CD4-positive, alpha-beta T cell treated with Interferon alpha-2 for 1 hour (primary cell): Measurements from ENCODE around the gene FAM89A.
"Not testable (repeated sequence)": the region's sequence is repeated elsewhere in the genome, so short reads cannot be mapped to it uniquely, and the experiment has no call there.

Experiments used
- DNase-seq, 2 donors: peaks; one replicate each; pipeline ENCODE4 v3.0.0-alpha.2; 2020 to 2022

Gene FAM89A

DNA sequence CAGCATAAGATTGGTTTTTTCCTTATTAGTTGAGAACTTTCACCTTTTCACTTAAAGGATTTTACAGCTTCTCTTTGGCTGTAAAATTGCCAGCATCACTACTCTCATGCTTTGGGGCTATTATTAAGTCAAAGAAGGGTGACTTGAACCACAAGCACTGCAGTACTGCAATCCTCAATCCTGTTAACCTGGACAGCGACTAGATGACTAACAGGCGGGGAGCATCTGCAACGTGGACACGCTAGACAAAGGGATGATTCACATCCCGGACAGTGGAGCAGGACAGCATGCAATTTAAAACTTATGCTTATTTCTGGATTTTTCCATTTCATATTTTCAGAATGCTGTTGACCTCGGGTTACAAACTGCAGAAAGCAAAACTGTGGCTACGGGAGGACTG is 53.1 kb downstream of the FAM89A start:
- DNase-seq, result no peak

DNA sequence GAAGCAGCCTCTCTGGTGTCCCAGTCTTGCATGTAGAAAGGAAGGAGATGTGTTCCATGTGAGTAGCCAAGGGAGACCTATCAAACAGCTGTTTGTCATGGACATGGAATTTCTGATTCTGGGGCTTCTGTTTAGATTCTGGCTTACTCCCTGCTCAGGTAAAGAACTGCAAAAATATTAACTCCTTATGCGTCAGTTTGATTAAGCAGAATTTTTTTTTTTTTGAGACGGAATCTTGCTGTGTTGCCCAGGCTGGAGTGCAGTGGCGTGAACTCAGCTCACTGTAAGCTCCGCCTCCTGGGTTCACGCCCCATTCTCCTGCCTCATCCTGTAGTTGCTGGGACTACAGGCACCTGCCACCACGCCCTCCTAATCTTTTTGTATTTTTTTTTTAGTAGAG is 54.3 kb downstream of the FAM89A start:
- DNase-seq, result no peak

DNA sequence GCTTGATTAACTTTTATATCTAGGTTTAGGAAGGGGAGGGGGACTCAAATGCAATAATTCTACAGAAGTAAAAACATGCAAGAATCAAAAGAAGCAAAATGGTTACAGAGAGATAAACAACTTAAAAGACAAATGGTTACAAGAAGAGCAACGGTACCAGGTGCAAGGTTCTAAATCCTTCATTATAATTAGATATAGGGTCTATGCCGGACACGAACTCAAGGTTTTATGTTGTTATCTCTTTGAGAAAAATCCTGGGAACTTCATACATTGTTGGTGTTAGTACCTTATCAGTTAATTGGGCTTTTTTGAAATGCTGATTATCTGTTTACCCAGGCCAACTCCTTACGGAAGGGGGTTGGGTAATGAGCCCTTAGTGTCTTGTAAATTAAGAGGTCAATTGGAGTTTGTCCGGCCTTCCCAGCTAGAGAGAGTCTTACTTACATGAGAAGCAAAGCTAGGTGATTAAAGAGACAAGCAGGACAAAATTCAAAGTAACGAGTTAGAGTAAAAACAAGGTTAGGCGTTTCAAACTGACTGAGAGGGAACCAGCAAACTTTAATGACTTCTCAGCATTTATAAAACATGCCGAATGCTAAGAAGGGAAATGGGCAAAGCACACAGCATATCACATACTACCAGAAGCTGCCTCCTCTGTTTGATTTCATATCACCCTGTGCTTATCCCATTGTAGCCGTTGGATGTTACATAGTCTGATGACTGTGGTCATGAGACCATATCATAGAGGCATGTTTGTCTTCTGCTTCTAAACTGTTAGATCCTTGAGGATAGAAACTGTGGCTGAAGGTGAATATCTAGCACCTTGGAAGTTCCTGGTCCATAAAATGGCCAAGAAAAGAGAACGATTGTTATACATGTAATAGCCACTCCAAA is 55.2 kb downstream of the FAM89A start:
- not testable (repeated sequence) for DNase-seq

DNA sequence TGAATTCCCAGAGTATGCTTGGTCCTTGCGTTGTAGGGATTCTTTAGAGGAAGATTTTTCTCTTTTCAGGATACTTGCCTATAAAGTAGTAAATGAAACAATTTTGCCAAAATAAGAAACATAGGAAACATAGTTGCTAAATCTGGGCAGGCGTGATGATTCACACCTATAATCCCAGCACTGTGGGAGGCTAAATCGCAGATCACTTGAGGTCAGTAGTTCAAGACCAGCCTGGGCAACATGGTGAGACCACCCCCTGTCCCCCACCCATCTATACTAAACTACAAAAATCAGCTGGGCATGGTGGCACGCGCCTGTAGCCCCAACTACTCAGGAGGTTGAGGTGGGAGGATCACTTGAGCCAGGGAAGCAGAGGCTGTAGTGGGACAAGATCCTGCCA is 56.2 kb downstream of the FAM89A start:
- no peak for DNase-seq

DNA sequence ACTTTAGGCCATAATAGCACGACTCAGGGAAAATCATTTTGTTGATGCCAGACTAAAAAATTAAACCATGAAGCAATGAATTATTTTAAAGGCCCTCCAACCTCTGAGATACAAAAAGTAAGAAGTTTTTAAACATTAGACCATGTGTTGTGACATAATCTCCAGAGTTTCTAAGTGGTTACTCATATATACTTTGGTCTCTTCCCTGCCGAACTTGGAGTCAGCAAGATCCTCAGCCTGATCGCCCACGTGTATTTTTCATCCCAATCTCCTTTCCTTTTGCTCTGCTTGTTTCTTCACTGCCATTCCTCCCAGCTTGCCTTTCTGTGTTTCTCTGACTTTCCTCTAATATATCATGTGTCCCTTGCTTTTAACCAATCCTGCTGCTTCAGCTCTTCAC is 57.4 kb downstream of the FAM89A start:
- DNase-seq, result no peak

DNA sequence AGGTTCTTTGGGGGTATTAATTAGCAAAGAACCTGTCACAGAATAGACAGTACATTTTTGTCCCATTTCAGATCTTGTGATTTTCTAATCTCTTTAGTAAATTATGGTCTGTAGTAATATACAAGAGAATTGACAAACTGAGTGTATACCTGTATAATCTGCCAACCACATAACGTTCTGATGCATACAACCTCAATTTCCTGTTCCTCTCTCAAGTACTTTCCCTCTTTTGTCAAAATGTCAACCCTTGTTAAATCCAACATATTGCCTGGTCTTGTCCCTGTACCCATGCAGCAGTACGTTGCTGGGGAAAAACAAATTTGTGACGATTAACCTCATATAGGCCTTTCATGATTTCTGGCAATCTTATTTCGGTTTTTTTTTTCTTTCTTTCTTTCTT is 60.1 kb downstream of the FAM89A start:
- peak in 1 of 2 donors; percentile 27 for DNase-seq

DNA sequence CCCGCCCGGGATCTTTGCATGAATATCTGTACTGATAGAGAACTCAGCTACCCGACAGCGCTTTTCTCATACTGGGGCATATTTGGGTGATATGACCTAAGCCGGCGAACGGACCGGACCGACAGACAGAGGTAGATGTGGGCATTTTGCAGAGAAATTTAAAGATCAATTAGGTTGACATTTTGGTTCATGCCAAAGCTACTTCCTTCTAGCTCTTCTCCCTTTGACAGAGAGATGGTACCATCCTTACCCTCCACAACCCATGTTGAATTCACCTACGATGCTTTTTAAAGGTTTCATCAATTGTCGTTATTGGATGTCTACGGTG is 60.7 kb downstream of the FAM89A start:
- DNase-seq, result no peak

DNA sequence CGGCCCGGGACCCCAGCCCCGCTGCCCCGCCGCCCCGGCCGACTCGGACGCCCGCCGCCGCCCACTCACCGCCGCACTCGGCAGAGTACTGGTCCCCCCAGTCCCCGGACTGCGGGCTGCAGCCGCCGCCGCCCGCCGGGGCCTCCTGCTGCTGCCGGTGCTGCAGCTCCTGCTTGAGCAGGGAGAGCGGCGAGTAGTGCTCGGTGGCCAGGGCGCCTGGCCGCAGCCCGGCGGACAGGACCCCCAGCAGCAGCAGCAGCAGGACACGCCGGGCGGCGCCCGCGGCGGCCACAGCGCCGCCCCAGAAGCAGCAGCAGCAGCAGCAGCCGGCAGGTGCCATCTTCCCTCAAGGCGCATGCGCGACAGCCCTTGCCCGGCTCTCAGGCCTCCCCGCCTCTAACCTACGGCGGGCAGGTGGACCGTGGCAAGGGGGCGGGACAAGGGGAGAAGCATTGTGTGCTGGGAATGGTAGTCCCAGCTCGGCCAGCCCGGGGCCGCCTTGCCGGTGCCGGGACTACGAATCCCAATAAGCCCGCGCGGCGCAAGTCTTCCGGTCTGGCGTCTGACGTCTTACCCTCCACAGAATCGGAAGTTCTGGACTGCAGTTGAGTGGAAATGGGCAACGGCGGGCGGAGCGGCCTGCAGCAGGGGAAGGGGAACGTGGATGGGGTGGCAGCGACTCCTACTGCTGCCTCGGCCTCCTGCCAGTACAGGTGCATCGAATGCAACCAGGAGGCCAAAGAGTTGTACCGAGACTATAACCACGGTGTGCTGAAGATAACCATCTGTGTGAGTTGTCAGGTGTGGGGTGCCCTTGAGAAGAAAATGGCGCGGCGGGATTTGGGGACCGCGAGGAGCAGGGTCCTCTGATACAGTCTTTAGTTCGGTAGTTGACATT is 61.3 kb downstream of the FAM89A start, which contains the start of the genes ARV1 and TTC13:
TSS of gene ARV1 (plus strand) at position 604 of the 898 bp plus-strand sequence. CDS start at position 616, 12 bp downstream.
TSS of gene TTC13 (minus strand) at position 371 of the 898 bp plus-strand sequence. CDS start at position 340, 31 bp downstream.
- peak; percentile 98 to 99 for DNase-seq

DNA sequence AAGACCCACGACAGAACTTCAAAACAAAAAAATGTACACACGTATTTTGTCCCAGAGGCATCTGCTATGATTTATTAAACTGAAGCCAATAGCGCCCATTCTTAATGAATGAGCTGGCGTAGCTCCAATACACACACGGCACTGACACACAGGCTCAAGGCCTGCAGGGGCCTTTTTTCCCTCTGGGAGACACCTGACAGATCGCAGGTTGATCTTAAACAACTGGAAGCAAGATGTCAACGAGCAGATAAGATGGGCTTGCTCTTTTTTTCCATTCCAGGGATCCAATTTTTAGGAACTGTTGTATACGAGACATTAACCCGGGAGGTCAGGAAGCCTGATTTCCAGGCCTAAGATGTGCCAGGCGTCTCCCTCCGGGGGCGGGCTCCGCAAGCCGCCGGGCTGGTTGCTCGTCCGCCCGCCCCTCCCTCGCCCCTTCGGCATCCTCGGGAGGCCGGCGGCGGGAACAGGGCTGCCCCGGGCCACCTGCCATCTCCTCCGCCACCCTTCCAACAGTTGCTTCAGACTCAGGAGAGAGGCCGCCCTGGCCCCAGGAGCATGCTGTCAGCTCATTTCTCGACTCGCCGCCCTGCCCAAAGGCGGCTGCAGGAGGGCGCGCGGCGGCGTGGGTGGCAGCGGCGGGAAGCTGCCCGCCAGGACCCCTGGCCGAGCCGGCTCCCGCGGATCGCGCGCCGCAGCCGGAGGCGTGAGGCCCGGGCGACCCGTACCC is 62.1 kb downstream of the FAM89A start:
- DNase-seq, result peak; percentile 2 to 30

DNA sequence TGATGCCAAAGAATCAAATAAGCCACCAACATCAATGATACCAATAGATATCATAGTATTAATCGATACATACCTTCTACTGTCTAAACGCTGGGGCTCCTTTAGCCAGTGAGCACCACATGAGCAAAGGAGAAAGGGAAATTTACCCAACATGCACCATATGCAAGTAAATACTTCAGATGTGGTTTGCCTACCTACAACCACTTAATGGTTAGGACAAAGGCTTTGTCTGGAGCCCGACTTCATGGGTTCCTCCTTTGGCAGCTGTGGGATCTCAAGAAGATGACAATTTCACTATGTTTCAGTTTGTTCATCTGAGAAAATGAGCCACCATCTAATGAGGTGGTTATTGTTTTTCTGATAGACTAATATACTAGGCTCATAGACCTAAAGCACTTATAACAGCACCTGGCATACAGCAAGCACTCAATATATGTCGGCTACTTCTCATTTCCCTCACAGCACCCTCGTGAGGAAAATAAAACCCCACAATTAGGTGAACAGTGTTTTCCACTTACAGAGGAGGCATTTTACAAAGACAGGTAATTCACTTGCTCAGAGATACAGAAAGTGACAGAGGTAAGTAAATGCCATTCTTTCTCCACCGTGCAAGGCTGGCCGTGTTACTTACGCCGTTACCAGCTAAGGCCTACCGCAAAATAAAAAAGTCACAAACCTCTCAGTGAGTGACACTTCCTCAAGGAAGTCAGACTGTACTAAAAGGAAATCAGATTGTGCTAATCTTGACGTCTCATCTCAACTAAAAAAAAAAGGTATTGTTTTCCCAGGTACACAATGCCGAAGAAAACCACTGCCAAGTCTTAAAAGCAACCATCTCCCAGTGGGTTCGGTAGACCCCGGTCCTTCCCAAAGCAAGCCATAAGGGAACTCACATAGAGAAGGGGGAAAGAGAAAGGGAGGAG is 63.0 kb downstream of the FAM89A start:
- peak; percentile 39 to 75 for DNase-seq

DNA sequence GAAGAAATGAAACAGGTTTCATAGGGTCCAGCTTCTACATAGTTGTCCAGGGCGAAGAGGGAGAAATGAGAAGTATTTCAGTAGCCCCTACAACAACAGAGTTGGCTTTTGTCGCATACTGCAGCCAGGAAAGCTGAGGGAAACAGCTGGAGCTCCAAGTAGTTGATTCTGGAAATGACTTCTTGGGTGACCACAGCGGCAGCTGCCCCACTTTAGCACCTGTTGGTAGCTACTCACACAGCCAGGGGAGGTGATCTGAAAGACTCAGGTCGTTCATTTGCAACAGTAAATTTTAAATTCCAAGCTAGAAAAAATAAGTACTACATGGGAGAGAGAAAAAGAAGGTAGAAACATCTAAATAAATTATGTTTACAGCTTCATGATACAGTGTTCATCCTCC is 63.7 kb downstream of the FAM89A start:
- no peak for DNase-seq

DNA sequence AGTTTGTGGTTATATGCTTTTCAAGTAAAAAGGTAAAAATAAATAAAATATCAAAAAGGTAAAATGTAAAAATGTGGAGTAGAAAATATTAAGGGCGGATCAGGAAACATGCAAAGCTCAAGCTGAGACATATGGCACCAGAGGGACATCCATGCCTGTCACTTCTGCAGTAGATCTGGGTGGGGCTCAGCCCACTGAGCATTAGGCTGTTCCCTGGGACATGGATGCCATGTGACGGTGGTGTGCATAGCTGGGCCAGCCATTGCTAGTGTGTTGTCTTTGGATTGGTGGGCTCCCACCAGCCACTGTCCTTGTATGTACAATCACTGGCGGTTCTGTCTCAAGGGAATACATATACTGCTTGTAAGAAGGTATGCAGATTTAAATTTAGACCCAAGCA is 64.4 kb downstream of the FAM89A start:
- no peak for DNase-seq

DNA sequence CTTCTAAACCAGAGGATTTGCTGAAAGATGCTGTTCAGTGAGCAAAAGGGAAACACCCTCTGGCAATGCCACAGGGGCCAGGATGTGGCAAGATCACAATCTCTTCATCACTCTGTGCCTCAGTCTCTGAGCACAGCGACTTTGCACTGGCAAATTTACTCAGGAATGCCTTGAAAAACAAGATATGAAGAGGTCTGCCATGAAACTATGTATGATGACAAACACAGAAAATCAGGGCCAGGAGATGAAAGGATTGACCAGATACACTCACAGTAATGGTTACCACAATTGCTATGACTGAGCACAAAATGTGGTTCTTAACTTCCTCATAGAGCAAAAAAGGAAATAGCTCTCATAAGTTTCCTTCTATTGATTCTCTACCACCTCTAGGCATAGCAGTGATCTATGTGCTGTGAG is 67.2 kb downstream of the FAM89A start:
- DNase-seq, result peak; percentile 36 to 75

DNA sequence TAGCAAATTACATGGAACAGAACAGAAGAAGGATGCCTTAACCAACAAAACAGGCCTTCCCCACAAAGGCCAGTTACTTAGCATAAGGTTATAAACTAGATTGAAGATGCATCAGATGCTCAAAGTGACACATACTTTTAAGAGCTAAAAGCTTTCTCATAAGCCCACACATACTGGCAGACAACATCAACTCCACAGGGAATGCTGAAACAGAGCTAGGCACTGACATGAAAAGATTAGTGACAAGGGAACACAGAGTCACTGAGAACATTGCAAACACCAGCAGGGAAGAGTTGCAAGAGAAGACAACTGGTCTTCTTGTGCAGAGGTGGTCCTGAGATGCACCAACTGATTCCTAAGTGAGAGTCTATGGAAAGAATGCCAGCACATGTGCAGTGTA is 68.3 kb downstream of the FAM89A start:
- DNase-seq, result no peak

DNA sequence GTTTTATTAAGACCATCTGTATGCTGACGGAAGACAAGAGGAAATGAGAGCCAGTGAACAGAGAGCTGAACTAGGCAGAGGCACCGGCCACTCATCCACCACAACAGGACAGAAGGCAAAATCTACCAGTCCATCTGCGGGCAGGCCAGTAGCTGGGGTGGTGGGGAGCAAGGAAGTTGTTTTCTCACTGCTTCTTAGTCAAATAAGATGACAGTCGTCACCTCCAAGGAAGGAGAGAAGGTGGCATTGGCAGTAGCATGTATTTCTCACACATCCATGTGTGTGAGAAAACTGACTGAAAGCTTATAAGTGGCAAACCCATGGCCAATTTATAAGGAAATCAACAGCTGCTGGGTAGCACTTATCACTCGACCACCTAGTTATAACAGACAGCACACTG is 69.6 kb downstream of the FAM89A start:
- no peak for DNase-seq
